Adrenal gland (tissue), 5 donors: Measurements from ENCODE around the gene FUT4.

Source experiments
- CTCF ChIP-seq, 6 experiments: fragments of 450-650 bp in 4 of 6; fragments of 200-600 bp in 2 of 6; sonication (generic) in 1 of 6; IDR thresholded peaks; 1 replicate in 5 of 6; 2 replicates in 1 of 6; pipeline versions ENCODE4 v1.5.1 to v1.8.0; 2016 to 2021; ENCODE audit warnings: antibody characterized with exemption in 6 of 6, mild to moderate bottlenecking in 2 of 6, moderate library complexity in 1 of 6
- POLR2A ChIP-seq, 2 donors: fragments of 450-650 bp; IDR thresholded peaks; one replicate each; pipeline ENCODE4 v1.6.1; 2017; ENCODE audit warnings: antibody characterized with exemption in 2 of 2, mild to moderate bottlenecking in 2 of 2, moderate library complexity in 1 of 2
- donor health status: DM: no; HTN: no; CAD: no.

GRCh38 chr11:94526645-94527438, 16.9 kb upstream of the FUT4 start:
- TF ChIP-seq POLR2A (IDR thresholded peaks at IDR 0.05) (no peak), CTCF (IDR thresholded peaks at IDR 0.05) (no peak)
